Osteoblast (primary cell): ENCODE results near the gene PLA1A. TPM values are rescaled to one million over a fixed set of nuclear protein-coding genes. Genes with fewer than 3 reads are reported as not detected.

Experiments used
- DNase-seq: peaks from one replicate; pipeline ENCODE4 v3.0.0; 2011; ENCODE audit warnings: low spot score, mixed read lengths; ENCODE audit not compliant: insufficient read length; ENCODE audit errors: missing footprints
- H2AFZ ChIP-seq: 2 replicates; pipeline ENCODE4 v1.6.0; 2011; ENCODE audit warnings: mild to moderate bottlenecking, low read length
- H3K27ac ChIP-seq: 2 replicates; pipeline ENCODE4 v1.5.1; 2011; ENCODE audit warnings: mild to moderate bottlenecking, low read depth, low read length, moderate library complexity
- H3K27me3 ChIP-seq: 2 replicates; pipeline ENCODE4 v1.6.0; 2012; ENCODE audit warnings: mild to moderate bottlenecking, control low read depth, inconsistent platforms, low read length, moderate library complexity; ENCODE audit not compliant: insufficient read depth
- H3K36me3 ChIP-seq: 2 replicates; pipeline ENCODE4 v1.5.1; 2011; ENCODE audit warnings: mild to moderate bottlenecking, low read length, control low read depth, moderate library complexity; ENCODE audit not compliant: insufficient read depth
- H3K4me1 ChIP-seq: 2 replicates; pipeline ENCODE4 v1.5.1; 2011; ENCODE audit warnings: mild to moderate bottlenecking, low read length, control low read depth, moderate library complexity; ENCODE audit not compliant: insufficient read depth
- H3K4me2 ChIP-seq: 2 replicates; pipeline ENCODE4 v1.6.0; 2011; ENCODE audit warnings: mild to moderate bottlenecking, low read length; ENCODE audit not compliant: insufficient read depth
- H3K4me3 ChIP-seq: fragments of 200-600 bp; sonication (generic); 3 replicates; pipeline ENCODE4 v1.5.1; 2012; ENCODE audit warnings: mild to moderate bottlenecking, low read length, inconsistent platforms; ENCODE audit not compliant: insufficient read depth
- H3K79me2 ChIP-seq: 2 replicates; pipeline ENCODE4 v1.6.0; 2012; ENCODE audit warnings: mild to moderate bottlenecking, low read length, control low read depth, inconsistent platforms; ENCODE audit not compliant: insufficient read depth
- H3K9me3 ChIP-seq: 2 replicates; pipeline ENCODE4 v1.5.1; 2011; ENCODE audit warnings: low read depth, low read length, control low read depth
- H4K20me1 ChIP-seq: 2 replicates; pipeline ENCODE4 v1.6.0; 2012; ENCODE audit warnings: mild to moderate bottlenecking, low read length, control low read depth; ENCODE audit not compliant: insufficient read depth
- total RNA-seq: library from RNA; depleted of rRNA; stranded (reverse); fragments of >200 nt; gene quantifications from 2 replicates; pipeline ENCODE4 v1.2.3, GENCODE V29; 2012
- TF ChIP-seq, protein P1 (sequence below): IDR thresholded peaks from 2 replicates; pipeline ENCODE4 v1.5.1; 2011; ENCODE audit warnings: mild to moderate bottlenecking, low read depth, low read length, moderate library complexity; ENCODE audit errors: extremely low read depth

PLA1A gene
- total RNA-seq, 1 donor = 0.36 TPM

GRCh38 chr3:119649761-119650160 is 52.1 kb downstream of the PLA1A start:
- H3K4me2 ChIP-seq = no peak overlapping the region
- no peaks in the 10 kb centered on the region for H3K36me3 ChIP-seq
- DNase-seq = no peak

GRCh38 chr3:119652306-119653033 is 54.8 kb downstream of the PLA1A start:
- H3K36me3 ChIP-seq = no peaks in the 10 kb centered on the region
- no peak overlapping the region for H3K27ac ChIP-seq
- no peak overlapping the region for H3K4me3 ChIP-seq
- H4K20me1 ChIP-seq = no peaks in the 10 kb centered on the region
- peaks cover 6% of the 10 kb centered on the region for H3K4me1 ChIP-seq
- DNase-seq = no peak
- H3K79me2 ChIP-seq = no peaks in the 10 kb centered on the region
- H3K27me3 ChIP-seq = no peaks in the 10 kb centered on the region
- no peak overlapping the region for H3K4me2 ChIP-seq
- no peak overlapping the region for H2AFZ ChIP-seq
- TF ChIP-seq, protein P1, sequence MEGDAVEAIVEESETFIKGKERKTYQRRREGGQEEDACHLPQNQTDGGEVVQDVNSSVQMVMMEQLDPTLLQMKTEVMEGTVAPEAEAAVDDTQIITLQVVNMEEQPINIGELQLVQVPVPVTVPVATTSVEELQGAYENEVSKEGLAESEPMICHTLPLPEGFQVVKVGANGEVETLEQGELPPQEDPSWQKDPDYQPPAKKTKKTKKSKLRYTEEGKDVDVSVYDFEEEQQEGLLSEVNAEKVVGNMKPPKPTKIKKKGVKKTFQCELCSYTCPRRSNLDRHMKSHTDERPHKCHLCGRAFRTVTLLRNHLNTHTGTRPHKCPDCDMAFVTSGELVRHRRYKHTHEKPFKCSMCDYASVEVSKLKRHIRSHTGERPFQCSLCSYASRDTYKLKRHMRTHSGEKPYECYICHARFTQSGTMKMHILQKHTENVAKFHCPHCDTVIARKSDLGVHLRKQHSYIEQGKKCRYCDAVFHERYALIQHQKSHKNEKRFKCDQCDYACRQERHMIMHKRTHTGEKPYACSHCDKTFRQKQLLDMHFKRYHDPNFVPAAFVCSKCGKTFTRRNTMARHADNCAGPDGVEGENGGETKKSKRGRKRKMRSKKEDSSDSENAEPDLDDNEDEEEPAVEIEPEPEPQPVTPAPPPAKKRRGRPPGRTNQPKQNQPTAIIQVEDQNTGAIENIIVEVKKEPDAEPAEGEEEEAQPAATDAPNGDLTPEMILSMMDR = no peak
- H3K9me3 ChIP-seq = no peaks in the 10 kb centered on the region

More at GRCh38 chr3:119649761-119650160, 52.1 kb downstream of the PLA1A start:
- no peak overlapping the region for H3K4me3 ChIP-seq
- peaks cover 11% of the 10 kb centered on the region for H3K4me1 ChIP-seq
- no peaks in the 10 kb centered on the region for H3K9me3 ChIP-seq
- H4K20me1 ChIP-seq = no peaks in the 10 kb centered on the region
- H3K79me2 ChIP-seq = no peaks in the 10 kb centered on the region
- H2AFZ ChIP-seq = no peak overlapping the region
- no peaks in the 10 kb centered on the region for H3K27me3 ChIP-seq
- no peak overlapping the region for H3K27ac ChIP-seq
- TF ChIP-seq, protein P1 = no peak

DNA sequence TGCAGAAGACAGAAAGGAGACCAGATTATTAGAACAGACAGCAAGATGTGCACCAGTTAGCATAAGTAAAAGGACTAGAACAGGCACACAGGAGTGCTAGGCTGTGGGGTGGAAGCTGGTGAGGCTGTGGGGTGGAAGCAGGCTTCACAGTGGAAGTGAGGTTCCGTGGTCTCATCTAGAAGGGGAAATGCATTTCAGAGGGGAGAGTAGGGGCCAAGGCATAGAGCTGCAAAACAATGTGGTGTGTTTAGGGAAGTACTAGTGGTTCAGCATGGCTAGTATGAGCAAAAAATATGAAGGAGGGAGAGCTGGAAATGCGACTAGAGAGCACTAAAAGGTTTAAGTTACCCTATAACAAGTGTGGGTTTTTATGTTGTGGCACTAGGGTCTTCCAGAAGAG is 56.2 kb downstream of the PLA1A start:
- H3K27ac ChIP-seq = no peak overlapping the region
- no peak for DNase-seq
- no peaks in the 10 kb centered on the region for H3K9me3 ChIP-seq
- H3K4me3 ChIP-seq = no peak overlapping the region
- H3K36me3 ChIP-seq = no peaks in the 10 kb centered on the region
- H4K20me1 ChIP-seq = no peaks in the 10 kb centered on the region
- no peak overlapping the region for H3K4me2 ChIP-seq
- TF ChIP-seq, protein P1 = no peak
- H3K27me3 ChIP-seq = no peaks in the 10 kb centered on the region
- H3K79me2 ChIP-seq = no peaks in the 10 kb centered on the region
- no peaks in the 10 kb centered on the region for H3K4me1 ChIP-seq
- no peak overlapping the region for H2AFZ ChIP-seq

GRCh38 chr3:119657887-119658702 is 60.4 kb downstream of the PLA1A start:
- H3K79me2 ChIP-seq = no peaks in the 10 kb centered on the region
- no peak for DNase-seq
- peaks cover 22% of the 10 kb centered on the region for H3K4me1 ChIP-seq
- H3K36me3 ChIP-seq = no peaks in the 10 kb centered on the region
- no peak overlapping the region for H3K4me3 ChIP-seq
- no peaks in the 10 kb centered on the region for H3K9me3 ChIP-seq
- TF ChIP-seq, protein P1 = no peak
- H3K27me3 ChIP-seq = no peaks in the 10 kb centered on the region
- H4K20me1 ChIP-seq = no peaks in the 10 kb centered on the region
- H3K27ac ChIP-seq = no peak overlapping the region
- H2AFZ ChIP-seq = no peak overlapping the region
- H3K4me2 ChIP-seq = no peak overlapping the region
